Stimulated activated memory B cell treated with anti-CD40 and anti-IgM and Interleukin-4, amounts not matched to agents 10 μg/mL and 1 μg/mL and 100 μg/mL, for 72 hours (primary cell): Measurements from ENCODE around the gene N4BP3.

ENCODE experiments used
- ATAC-seq: fragments of 150-1000 bp; cut with Tn5 transposase; 2 replicates; pipeline ENCODE4 v1.10.0; 2021
- H3K27ac Mint-ChIP-seq: one replicate; pipeline ENCODE4 v1.8.0; 2022; ENCODE audit warnings: mild to moderate bottlenecking, mixed read lengths
- H3K27me3 Mint-ChIP-seq: one replicate; pipeline ENCODE4 v1.8.0; 2022; ENCODE audit warnings: mixed read lengths
- H3K36me3 Mint-ChIP-seq: one replicate; pipeline ENCODE4 v1.8.0; 2022; ENCODE audit warnings: mixed read lengths
- H3K4me1 Mint-ChIP-seq: one replicate; pipeline ENCODE4 v1.8.0; 2022; ENCODE audit warnings: mixed read lengths
- H3K4me3 Mint-ChIP-seq: one replicate; pipeline ENCODE4 v1.8.0; 2022; ENCODE audit warnings: mild to moderate bottlenecking, moderate library complexity, mixed read lengths
- H3K9me3 Mint-ChIP-seq: one replicate; pipeline ENCODE4 v1.8.0; 2022; ENCODE audit warnings: mixed read lengths

Gene N4BP3

GRCh38 chr5:178112545-178112944, 787 bp upstream of the N4BP3 start:
- no peaks in the 10 kb centered on the region for H3K27me3 Mint-ChIP-seq
- no peaks in the 10 kb centered on the region for H3K9me3 Mint-ChIP-seq
- H3K4me1 Mint-ChIP-seq = peaks cover 71% of the 10 kb centered on the region
- ATAC-seq = no peak
- peak overlapping the region; percentile 96 for H3K27ac Mint-ChIP-seq
- H3K4me3 Mint-ChIP-seq = peak overlapping the region; percentile 88
- H3K36me3 Mint-ChIP-seq = peaks cover 5% of the 10 kb centered on the region

- H3K4me1 Mint-ChIP-seq = peaks cover 73% of the 10 kb centered on the region
- ATAC-seq = peak; percentile 13
- H3K9me3 Mint-ChIP-seq = no peaks in the 10 kb centered on the region
- no peaks in the 10 kb centered on the region for H3K27me3 Mint-ChIP-seq
- peaks cover 5% of the 10 kb centered on the region for H3K36me3 Mint-ChIP-seq
- H3K27ac Mint-ChIP-seq = peak overlapping the region; percentile 96
- H3K4me3 Mint-ChIP-seq = peak overlapping the region; percentile 98
These were observed 551 bp downstream of the N4BP3 start for GRCh38 chr5:178113841-178114324.

- peak; percentile 57 for ATAC-seq
- H3K36me3 Mint-ChIP-seq = peaks cover 5% of the 10 kb centered on the region
- peaks cover 74% of the 10 kb centered on the region for H3K4me1 Mint-ChIP-seq
- H3K27ac Mint-ChIP-seq = peak overlapping the region; percentile 96
- peak overlapping the region; percentile 98 for H3K4me3 Mint-ChIP-seq
- H3K27me3 Mint-ChIP-seq = no peaks in the 10 kb centered on the region
- no peaks in the 10 kb centered on the region for H3K9me3 Mint-ChIP-seq
These were observed 1.2 kb downstream of the N4BP3 start for GRCh38 chr5:178114325-178115135.

GRCh38 chr5:178115136-178115813, 1.9 kb downstream of the N4BP3 start:
- H3K9me3 Mint-ChIP-seq = no peaks in the 10 kb centered on the region
- peak overlapping the region; percentile 96 for H3K27ac Mint-ChIP-seq
- ATAC-seq = peak; percentile 37
- H3K27me3 Mint-ChIP-seq = no peaks in the 10 kb centered on the region
- H3K4me1 Mint-ChIP-seq = peaks cover 75% of the 10 kb centered on the region
- peaks cover 5% of the 10 kb centered on the region for H3K36me3 Mint-ChIP-seq
- peak overlapping the region; percentile 98 for H3K4me3 Mint-ChIP-seq

- ATAC-seq = no peak
- peaks cover 5% of the 10 kb centered on the region for H3K36me3 Mint-ChIP-seq
- H3K27me3 Mint-ChIP-seq = no peaks in the 10 kb centered on the region
- peaks cover 75% of the 10 kb centered on the region for H3K4me1 Mint-ChIP-seq
- H3K4me3 Mint-ChIP-seq = peak overlapping the region; percentile 98
- H3K27ac Mint-ChIP-seq = peak overlapping the region; percentile 96
- no peaks in the 10 kb centered on the region for H3K9me3 Mint-ChIP-seq
These were observed 2.4 kb downstream of the N4BP3 start for GRCh38 chr5:178115814-178116142.

GRCh38 chr5:178116143-178116885, 3.0 kb downstream of the N4BP3 start:
- peaks cover 8% of the 10 kb centered on the region for H3K36me3 Mint-ChIP-seq
- no peaks in the 10 kb centered on the region for H3K27me3 Mint-ChIP-seq
- ATAC-seq = peak; percentile 73

GRCh38 chr5:178117923-178118701, 4.8 kb downstream of the N4BP3 start:
- Mint-ChIP-seq H3K27me3 (no peaks in the 10 kb centered on the region), H3K4me3 (peak overlapping the region; percentile 78), H3K27ac (peak overlapping the region; percentile 96), H3K36me3 (peaks cover 20% of the 10 kb centered on the region), H3K4me1 (peaks cover 79% of the 10 kb centered on the region), H3K9me3 (no peaks in the 10 kb centered on the region)
- peak; percentile 14 for ATAC-seq

More at GRCh38 chr5:178116143-178116885, 3.0 kb downstream of the N4BP3 start:
- Mint-ChIP-seq H3K27ac (peak overlapping the region; percentile 96), H3K4me1 (peaks cover 80% of the 10 kb centered on the region), H3K4me3 (peak overlapping the region; percentile 98), H3K9me3 (no peaks in the 10 kb centered on the region)

GRCh38 chr5:178119915-178120606, 6.7 kb downstream of the N4BP3 start:
- peaks cover 80% of the 10 kb centered on the region for H3K4me1 Mint-ChIP-seq
- H3K27ac Mint-ChIP-seq = peak overlapping the region; percentile 96
- no peak overlapping the region for H3K4me3 Mint-ChIP-seq
- no peaks in the 10 kb centered on the region for H3K27me3 Mint-ChIP-seq
- H3K36me3 Mint-ChIP-seq = peaks cover 31% of the 10 kb centered on the region
- no peak for ATAC-seq
- H3K9me3 Mint-ChIP-seq = no peaks in the 10 kb centered on the region

GRCh38 chr5:178120607-178121357, 7.5 kb downstream of the N4BP3 start:
- H3K27ac Mint-ChIP-seq = peak overlapping the region; percentile 73
- H3K4me1 Mint-ChIP-seq = peaks cover 78% of the 10 kb centered on the region
- H3K4me3 Mint-ChIP-seq = peak overlapping the region; percentile 64
- peak; percentile 78 for ATAC-seq
- H3K27me3 Mint-ChIP-seq = no peaks in the 10 kb centered on the region
- peaks cover 35% of the 10 kb centered on the region for H3K36me3 Mint-ChIP-seq
- H3K9me3 Mint-ChIP-seq = no peaks in the 10 kb centered on the region

- ATAC-seq = no peak
- no peaks in the 10 kb centered on the region for H3K27me3 Mint-ChIP-seq
- peaks cover 35% of the 10 kb centered on the region for H3K36me3 Mint-ChIP-seq
- peak overlapping the region; percentile 73 for H3K27ac Mint-ChIP-seq
- H3K9me3 Mint-ChIP-seq = no peaks in the 10 kb centered on the region
- H3K4me1 Mint-ChIP-seq = peaks cover 69% of the 10 kb centered on the region
- peak overlapping the region; percentile 64 for H3K4me3 Mint-ChIP-seq
These were observed 8.3 kb downstream of the N4BP3 start for GRCh38 chr5:178121391-178122276.

GRCh38 chr5:178122346-178122745, 9.0 kb downstream of the N4BP3 start:
- no peak overlapping the region for H3K4me3 Mint-ChIP-seq
- peak overlapping the region; percentile 73 for H3K27ac Mint-ChIP-seq
- no peaks in the 10 kb centered on the region for H3K27me3 Mint-ChIP-seq
- peaks cover 62% of the 10 kb centered on the region for H3K4me1 Mint-ChIP-seq
- no peak for ATAC-seq
- H3K36me3 Mint-ChIP-seq = peaks cover 35% of the 10 kb centered on the region
- no peaks in the 10 kb centered on the region for H3K9me3 Mint-ChIP-seq

GRCh38 chr5:178123094-178123965, 10.0 kb downstream of the N4BP3 start:
- Mint-ChIP-seq H3K9me3 (no peaks in the 10 kb centered on the region), H3K27ac (no peak overlapping the region), H3K36me3 (peaks cover 35% of the 10 kb centered on the region), H3K4me3 (no peak overlapping the region), H3K4me1 (peaks cover 53% of the 10 kb centered on the region), H3K27me3 (no peaks in the 10 kb centered on the region)
- no peak for ATAC-seq
